NCI-H748 treated with DMSO at 0.1 percent for 48 hours (cell line): ENCODE data around the gene TOPAZ1.
"Not testable (repeated sequence)": the region's sequence is repeated elsewhere in the genome, so short reads cannot be mapped to it uniquely, and the experiment has no call there.

Experiments
- DNase-seq: peaks from one replicate; lab custom pipeline; 2025; lab: John Stamatoyannopoulos, UW

TOPAZ1 gene

GRCh38 chr3:44334326-44334725, 92.6 kb downstream of the TOPAZ1 start:
- DNase-seq, result no peak

GRCh38 chr3:44337248-44337785, 95.6 kb downstream of the TOPAZ1 start:
- DNase-seq, result no peak

GRCh38 chr3:44338010-44338827, 96.5 kb downstream of the TOPAZ1 start, which contains the start of gene TCAIM:
Gene TCAIM (plus strand): TSS chr3:44338766. CDS start chr3:44354783, 16,017 bp downstream.
- peak; percentile 81 for DNase-seq

- DNase-seq, result no peak
Observed at GRCh38 chr3:44338828-44339127, 97.1 kb downstream of the TOPAZ1 start.

- DNase-seq, result no peak
Observed at GRCh38 chr3:44339181-44340057, 97.7 kb downstream of the TOPAZ1 start.

- no peak for DNase-seq
Observed at GRCh38 chr3:44340058-44340395, 98.3 kb downstream of the TOPAZ1 start.

GRCh38 chr3:44342176-44342790, 100.6 kb downstream of the TOPAZ1 start:
- DNase-seq, result no peak

GRCh38 chr3:44343421-44343820, 101.7 kb downstream of the TOPAZ1 start:
- DNase-seq, result no peak

GRCh38 chr3:44346590-44346989, 104.9 kb downstream of the TOPAZ1 start:
- not testable (repeated sequence) for DNase-seq

GRCh38 chr3:44348993-44349392, 107.3 kb downstream of the TOPAZ1 start:
- no peak for DNase-seq

- no peak for DNase-seq
Observed at GRCh38 chr3:44353355-44353924, 111.8 kb downstream of the TOPAZ1 start.

- no peak for DNase-seq
Observed at GRCh38 chr3:44355362-44356033, 113.8 kb downstream of the TOPAZ1 start.

- no peak for DNase-seq
Observed at GRCh38 chr3:44359146-44359751, 117.6 kb downstream of the TOPAZ1 start.

GRCh38 chr3:44363591-44363990, 121.9 kb downstream of the TOPAZ1 start:
- DNase-seq, result no peak

- no peak for DNase-seq
Observed at GRCh38 chr3:44365952-44366351, 124.3 kb downstream of the TOPAZ1 start.

- DNase-seq, result no peak
Observed at GRCh38 chr3:44375450-44375849, 133.8 kb downstream of the TOPAZ1 start.
